ENCODE data around the gene PABPN1L. TPM values are rescaled to one million over a fixed set of nuclear protein-coding genes. Genes with fewer than 3 reads are reported as not detected.

PABPN1L gene
- total and polyA plus RNA-seq, 2 of the 4 experiments (the other 2 are of a cell fraction): not detected

DNA sequence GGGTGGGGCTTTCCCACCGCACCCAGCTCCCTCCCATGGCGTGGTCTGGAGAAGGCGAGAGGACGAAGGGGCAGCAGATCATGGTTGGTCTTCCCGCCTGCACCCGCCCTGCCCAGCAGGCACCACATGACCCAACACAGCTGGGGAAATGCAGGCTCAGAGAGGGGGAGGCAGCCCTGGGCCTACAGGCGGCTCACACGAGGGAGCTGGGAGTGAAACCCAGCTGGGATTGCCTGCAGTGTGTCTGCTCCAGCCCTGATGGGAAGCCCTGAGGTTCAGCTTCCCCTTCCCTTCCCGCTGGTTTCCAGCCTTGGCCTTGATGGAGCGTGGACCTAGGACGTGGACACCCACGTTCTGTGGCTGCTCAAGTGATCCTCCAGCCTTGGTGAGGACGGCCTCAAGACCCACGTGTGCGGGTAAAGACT lies 20.0 kb upstream of the PABPN1L start:
- H3K79me1 ChIP-seq (ENCODE audit: low read depth in 1 of 2, low read length in 2 of 2): no peaks in the 10 kb centered on the region
- peaks cover 6% of the 10 kb centered on the region for H3K9me3 ChIP-seq (ENCODE audit: control insufficient read depth, insufficient read depth, low read length)
- H3K14ac ChIP-seq (replicated peaks; ENCODE audit: low read depth, low read length): no peak overlapping the region
- no peak overlapping the region for H3K18ac ChIP-seq (ENCODE audit: low read depth, low read length)
- no peak overlapping the region for H4K8ac ChIP-seq (ENCODE audit: low read depth in 2 of 2, low read length in 2 of 2)
- DNase-seq (no peak), ATAC-seq (ENCODE audit: low read depth) (no peak)
- no peak overlapping the region for H3K4me3 ChIP-seq (ENCODE audit: insufficient read depth, low read depth, low read length)
- no peak overlapping the region for H2AK9ac ChIP-seq (replicated peaks; ENCODE audit: low read depth, low read length, poor library complexity)
- peaks cover 3% of the 10 kb centered on the region; the same call in 1 of the 2 replicates for H3K27me3 ChIP-seq (ENCODE audit: control insufficient read depth, insufficient read depth, low read length)
- 81% methylated on average over 6 of the region's 15 CpGs; no CpG with 5 or more reads in 1 of the 2 experiments for WGBS, 2 experiments (ENCODE audit: extremely low coverage in 2 of 2, insufficient read length in 1 of 2)
- in situ Hi-C loops (cut with MboI; ENCODE audit: low sequenced_read_pairs) (no loop called here), intact Hi-C loops (cut with micrococcal nuclease) (no loop called here), dilution Hi-C loops (cut with HindIII; ENCODE audit: low sequenced_read_pairs, unreplicated experiment) (no loop called here)
- H3K36me3 ChIP-seq (ENCODE audit: control insufficient read depth, insufficient read depth, low read length): no peaks in the 10 kb centered on the region
- no peak overlapping the region for H2BK120ac ChIP-seq (ENCODE audit: low read depth, low read length)
- H2BK5ac ChIP-seq (ENCODE audit: low read depth, low read length, poor library complexity, severe bottlenecking): no peak overlapping the region
- H3K9me1 ChIP-seq (ENCODE audit: insufficient read depth, low read length): no peaks in the 10 kb centered on the region
- H3K9ac ChIP-seq (ENCODE audit: low read depth, low read length): no peak overlapping the region
- no peak overlapping the region for H3K4me2 ChIP-seq (ENCODE audit: low read depth, low read length)
- no TSS peak for BruUV-seq (replicated peaks)
- CTCF ChIA-PET: no interaction called here
- H4K5ac ChIP-seq (ENCODE audit: low read depth, low read length): no peak overlapping the region
- H2AFZ ChIP-seq (replicated peaks; ENCODE audit: low read length, poor library complexity): peak overlapping the region; percentile 66
- no peak overlapping the region for H2AK5ac ChIP-seq (ENCODE audit: low read depth, low read length)
- H4K20me1 ChIP-seq (ENCODE audit: insufficient read depth, low read length): no peaks in the 10 kb centered on the region
- no peak overlapping the region for H3K56ac ChIP-seq (ENCODE audit: extremely low read depth, insufficient read depth, low read length)
- H2BK15ac ChIP-seq (ENCODE audit: low read depth, low read length): no peak overlapping the region
- H4K91ac ChIP-seq (ENCODE audit: insufficient read depth, low read depth, low read length): no peak overlapping the region
- TF ChIP-seq CHD1 (IDR thresholded peaks at IDR 0.05; ENCODE audit: low read depth, low read length): no peak
- TF ChIP-seq, protein P1, sequence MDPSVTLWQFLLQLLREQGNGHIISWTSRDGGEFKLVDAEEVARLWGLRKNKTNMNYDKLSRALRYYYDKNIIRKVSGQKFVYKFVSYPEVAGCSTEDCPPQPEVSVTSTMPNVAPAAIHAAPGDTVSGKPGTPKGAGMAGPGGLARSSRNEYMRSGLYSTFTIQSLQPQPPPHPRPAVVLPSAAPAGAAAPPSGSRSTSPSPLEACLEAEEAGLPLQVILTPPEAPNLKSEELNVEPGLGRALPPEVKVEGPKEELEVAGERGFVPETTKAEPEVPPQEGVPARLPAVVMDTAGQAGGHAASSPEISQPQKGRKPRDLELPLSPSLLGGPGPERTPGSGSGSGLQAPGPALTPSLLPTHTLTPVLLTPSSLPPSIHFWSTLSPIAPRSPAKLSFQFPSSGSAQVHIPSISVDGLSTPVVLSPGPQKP (IDR thresholded peaks at IDR 0.05; ENCODE audit: borderline replicate concordance, low read depth, low read length): no peak
- no peak for TF ChIP-seq MXI1 (IDR thresholded peaks at IDR 0.05; ENCODE audit: borderline replicate concordance, low read depth, low read length)
- TF ChIP-seq, protein P2, sequence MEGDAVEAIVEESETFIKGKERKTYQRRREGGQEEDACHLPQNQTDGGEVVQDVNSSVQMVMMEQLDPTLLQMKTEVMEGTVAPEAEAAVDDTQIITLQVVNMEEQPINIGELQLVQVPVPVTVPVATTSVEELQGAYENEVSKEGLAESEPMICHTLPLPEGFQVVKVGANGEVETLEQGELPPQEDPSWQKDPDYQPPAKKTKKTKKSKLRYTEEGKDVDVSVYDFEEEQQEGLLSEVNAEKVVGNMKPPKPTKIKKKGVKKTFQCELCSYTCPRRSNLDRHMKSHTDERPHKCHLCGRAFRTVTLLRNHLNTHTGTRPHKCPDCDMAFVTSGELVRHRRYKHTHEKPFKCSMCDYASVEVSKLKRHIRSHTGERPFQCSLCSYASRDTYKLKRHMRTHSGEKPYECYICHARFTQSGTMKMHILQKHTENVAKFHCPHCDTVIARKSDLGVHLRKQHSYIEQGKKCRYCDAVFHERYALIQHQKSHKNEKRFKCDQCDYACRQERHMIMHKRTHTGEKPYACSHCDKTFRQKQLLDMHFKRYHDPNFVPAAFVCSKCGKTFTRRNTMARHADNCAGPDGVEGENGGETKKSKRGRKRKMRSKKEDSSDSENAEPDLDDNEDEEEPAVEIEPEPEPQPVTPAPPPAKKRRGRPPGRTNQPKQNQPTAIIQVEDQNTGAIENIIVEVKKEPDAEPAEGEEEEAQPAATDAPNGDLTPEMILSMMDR (conservative IDR thresholded peaks at IDR 0.05; ENCODE audit: low read depth, low read length): no peak
- TF ChIP-seq MAFK (IDR thresholded peaks at IDR 0.05; ENCODE audit: low read depth, low read length): no peak
- no peak for TF ChIP-seq CEBPB (IDR thresholded peaks at IDR 0.05; ENCODE audit: low read depth, low read length)
- no peak for TF ChIP-seq RFX5 (IDR thresholded peaks at IDR 0.05; ENCODE audit: low read depth, low read length)
- TF ChIP-seq SMC3 (IDR thresholded peaks at IDR 0.05; ENCODE audit: low read depth, low read length): no peak
- TF ChIP-seq MAZ (IDR thresholded peaks at IDR 0.05; ENCODE audit: borderline replicate concordance, low read depth, low read length): no peak
- TF ChIP-seq RCOR1 (IDR thresholded peaks at IDR 0.05; ENCODE audit: insufficient replicate concordance, low read length): no peak
- no peak for TF ChIP-seq POLR2A (IDR thresholded peaks at IDR 0.05; ENCODE audit: low read depth, low read length)
- no peak for TF ChIP-seq BHLHE40 (IDR thresholded peaks at IDR 0.05; ENCODE audit: low read depth, low read length)
- TF ChIP-seq NFE2L2 (IDR thresholded peaks at IDR 0.05; ENCODE audit: low read depth, low read length): no peak
- TF ChIP-seq, protein P3, sequence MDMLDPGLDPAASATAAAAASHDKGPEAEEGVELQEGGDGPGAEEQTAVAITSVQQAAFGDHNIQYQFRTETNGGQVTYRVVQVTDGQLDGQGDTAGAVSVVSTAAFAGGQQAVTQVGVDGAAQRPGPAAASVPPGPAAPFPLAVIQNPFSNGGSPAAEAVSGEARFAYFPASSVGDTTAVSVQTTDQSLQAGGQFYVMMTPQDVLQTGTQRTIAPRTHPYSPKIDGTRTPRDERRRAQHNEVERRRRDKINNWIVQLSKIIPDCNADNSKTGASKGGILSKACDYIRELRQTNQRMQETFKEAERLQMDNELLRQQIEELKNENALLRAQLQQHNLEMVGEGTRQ (IDR thresholded peaks at IDR 0.05; ENCODE audit: low read depth, low read length): no peak
- no peak for TF ChIP-seq FOS (IDR thresholded peaks at IDR 0.05; ENCODE audit: low read depth, low read length)
- no peak for TF ChIP-seq RAD21 (IDR thresholded peaks at IDR 0.05; ENCODE audit: low read length)
- H3K23ac ChIP-seq (ENCODE audit: low read depth, low read length): no peak overlapping the region
- H3K27ac ChIP-seq (ENCODE audit: insufficient read depth, low read length): no peak overlapping the region
- H2BK20ac ChIP-seq (ENCODE audit: low read depth, low read length): no peak overlapping the region
- H3K4ac ChIP-seq (ENCODE audit: low read depth, low read length): no peak overlapping the region
- POLR2A ChIA-PET (ENCODE audit: unreplicated experiment): no interaction called here
- peaks cover 8% of the 10 kb centered on the region; the same call in 1 of the 2 replicates for H3K4me1 ChIP-seq (ENCODE audit: control insufficient read depth, insufficient read depth, low read length)

Measured in IMR-90 (cell line).